CD1c-positive myeloid dendritic cell (primary cell): ENCODE results near the gene EML6.

Source experiments
- DNase-seq: peaks from one replicate; pipeline ENCODE4 v3.0.0-alpha.2; 2016; ENCODE audit errors: extremely low spot score

Gene EML6

DNA sequence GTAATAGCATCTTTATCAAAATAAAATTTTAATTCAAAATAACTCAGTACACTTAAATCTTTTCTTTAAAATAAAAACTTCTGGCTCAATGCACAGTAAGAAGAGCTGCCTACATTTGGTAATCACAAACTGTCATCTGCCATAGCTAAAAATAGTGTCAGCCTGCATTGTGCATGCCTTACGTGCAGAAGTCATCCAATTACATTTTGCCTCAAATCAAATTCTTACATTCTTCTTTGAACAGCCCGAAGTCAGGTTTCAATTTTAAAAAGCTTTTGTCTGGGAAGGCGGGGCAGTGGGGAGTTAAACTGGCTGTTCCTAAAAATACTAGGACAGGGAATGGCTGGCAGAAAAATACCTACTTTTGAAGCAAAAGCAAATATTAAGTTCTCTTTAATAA is 275.7 kb downstream of the EML6 start:
- peak; percentile 13 for DNase-seq

DNA sequence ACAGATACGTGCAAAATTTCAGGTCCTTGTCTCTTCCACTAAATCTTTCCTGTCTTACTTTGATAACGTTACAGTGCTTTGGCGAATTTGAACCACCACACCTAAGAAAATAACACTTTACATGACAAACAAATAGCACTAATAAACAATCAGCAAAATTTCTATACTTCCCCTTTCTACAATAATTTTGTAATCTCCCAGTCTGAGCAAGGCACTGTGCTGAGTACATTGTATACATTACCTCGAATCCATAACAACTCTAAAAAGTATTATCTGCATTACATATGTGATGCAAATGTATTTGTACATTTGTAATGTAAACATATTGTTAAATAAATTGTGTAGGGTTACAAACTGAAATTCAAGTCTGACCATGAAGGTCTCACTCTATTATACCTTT is 276.9 kb downstream of the EML6 start:
- peak; percentile 60 for DNase-seq

DNA sequence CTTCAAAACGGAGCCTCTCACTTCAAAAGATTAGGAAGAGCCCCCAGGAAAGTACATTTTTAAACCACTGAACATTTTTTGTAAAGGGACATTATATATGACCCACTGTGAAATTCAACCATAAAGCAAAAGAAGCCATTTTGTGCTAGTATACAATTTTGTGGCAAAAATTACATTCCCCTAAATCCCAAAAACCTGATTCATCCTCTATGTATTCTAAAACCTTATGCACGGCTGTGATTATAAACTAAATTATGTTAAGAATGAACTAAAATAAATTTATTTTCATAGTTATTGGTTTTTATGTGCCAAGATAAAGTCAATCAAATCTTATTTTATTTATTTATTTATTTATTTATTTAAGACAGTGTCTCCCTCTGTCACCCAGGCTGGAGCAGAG is 278.3 kb downstream of the EML6 start:
- DNase-seq: no peak

DNA sequence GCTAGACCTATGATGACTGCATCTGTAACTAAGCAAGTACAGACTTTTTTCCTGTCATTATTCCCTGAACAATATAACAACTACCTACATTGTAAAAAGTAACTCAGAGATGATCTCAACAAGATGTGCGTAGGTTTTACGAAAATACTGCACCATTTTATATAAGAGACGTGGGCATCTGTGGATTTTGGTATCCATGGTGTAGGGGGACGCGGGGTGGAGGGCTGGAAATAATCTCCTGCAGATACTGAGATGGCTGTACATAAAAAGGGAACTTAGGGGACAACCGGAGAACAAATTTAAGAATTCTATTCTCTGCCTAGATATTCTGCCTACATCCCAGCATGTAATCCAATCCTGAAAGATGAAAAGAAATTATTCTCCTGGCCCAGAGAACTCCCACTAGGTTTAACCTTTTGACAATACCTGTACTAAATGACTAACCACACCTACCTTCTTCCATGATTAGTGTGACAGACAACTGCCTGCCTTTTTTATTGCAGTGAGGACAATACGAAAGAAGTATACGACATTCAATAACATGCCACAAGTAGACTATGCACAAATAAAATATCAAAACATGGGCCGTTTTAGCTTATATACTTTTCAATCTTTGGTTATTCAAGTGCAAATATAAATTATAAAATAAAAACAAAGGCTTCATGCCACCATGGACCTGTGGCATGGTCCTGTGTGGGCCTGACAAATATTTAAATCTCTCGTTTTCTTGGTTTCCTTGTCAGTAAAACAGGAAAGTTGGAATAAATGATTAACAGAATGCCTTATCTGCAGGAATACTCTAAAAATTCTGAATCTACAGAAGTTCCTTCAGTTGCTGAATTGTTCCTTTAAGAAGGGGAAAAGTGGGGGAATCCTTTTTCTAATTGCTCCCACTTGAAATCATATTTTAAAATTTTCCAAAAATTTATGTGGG is 280.5 kb downstream of the EML6 start:
- DNase-seq: no peak

DNA sequence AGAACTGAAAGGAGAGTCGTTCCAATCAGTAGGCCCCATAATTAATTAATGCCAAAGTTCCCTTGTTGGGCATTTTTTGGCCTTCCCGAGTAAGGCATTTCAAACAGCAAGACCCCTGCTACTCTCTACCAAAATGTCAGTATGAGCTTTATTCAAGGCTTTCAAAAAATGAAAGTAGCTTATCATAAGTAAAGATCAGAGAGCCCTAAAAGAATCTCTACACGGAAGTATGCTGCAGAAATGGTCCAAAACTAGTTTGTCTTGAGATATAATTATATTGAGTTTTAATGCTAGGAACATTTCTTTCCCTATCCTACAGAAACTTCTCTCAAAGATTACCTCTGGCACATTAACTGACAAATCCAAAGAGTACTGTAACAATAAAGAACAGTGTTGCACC is 282.8 kb downstream of the EML6 start:
- no peak for DNase-seq

DNA sequence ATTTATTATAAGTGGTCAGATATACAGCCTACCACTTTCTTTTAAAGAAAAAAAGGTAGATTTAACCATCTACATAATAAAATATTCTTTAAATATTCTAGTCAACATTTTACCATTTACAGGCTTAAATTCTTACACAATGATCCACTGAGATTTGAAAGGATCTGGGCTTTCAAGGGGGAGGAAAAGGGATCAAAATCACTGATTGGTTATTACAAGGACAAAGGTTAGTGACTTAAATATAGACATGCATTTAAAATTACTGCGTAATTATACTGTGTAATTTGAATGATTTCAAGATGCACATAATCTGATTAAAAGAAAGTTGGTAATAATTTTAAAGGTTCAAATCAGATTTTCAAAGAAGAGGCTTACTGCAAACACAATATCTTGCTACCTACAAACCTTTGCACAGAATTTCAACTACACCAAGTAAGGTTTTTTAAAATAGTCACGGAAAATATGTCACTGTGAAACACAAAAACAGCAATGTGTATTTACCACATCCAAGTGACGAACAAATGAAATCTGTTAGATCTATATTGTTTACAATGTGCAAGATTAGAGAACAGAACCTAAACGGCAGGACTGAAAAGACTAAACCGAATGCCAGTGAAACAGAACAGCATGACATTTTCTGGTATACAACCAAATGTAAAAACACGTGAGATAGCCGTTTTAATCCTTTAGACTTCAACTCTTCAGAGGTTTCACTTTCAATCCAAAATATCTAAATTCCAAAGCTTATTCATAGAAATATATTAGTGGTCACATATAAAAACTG is 286.0 kb downstream of the EML6 start:
- no peak for DNase-seq

DNA sequence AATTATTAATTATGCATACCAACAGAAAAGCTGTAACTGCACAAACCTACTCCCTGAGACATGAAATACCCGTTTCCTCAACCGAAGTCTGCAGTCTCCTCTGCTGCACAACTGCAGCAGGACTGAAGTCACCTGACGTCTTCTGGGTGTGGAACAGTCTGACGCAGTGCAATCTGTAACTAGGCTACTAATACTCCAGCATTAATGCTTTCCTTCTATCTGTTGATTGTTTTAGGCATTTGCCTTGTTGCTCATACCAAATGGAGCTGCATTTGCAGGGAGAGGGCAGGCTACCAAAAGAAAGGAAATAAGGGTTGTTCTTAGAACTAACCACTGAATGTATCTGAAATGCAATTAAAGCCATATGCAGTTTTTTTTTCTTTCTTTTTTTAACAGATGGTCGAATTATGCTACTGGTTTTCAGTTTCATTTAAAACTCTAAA is 286.7 kb downstream of the EML6 start:
- peak; percentile 75 for DNase-seq

DNA sequence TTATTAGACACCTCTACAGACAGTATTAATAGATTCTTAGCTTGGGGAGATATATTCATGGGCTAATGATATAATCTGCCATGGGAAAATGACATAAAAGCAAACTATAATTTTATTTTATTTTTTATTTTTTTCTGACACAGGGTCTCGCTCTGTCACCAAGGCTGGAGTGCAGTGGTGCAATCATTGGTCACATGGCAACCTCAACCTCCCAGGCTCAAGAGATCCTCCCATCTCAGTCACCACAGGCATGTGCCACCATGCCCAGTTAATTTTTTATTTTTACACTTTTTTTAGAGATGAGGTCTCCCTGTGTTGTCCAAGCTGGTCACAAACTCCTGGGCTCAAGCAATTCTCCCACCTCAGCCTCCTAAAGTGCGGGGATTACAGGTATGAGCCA is 287.5 kb downstream of the EML6 start:
- peak; percentile 40 for DNase-seq

DNA sequence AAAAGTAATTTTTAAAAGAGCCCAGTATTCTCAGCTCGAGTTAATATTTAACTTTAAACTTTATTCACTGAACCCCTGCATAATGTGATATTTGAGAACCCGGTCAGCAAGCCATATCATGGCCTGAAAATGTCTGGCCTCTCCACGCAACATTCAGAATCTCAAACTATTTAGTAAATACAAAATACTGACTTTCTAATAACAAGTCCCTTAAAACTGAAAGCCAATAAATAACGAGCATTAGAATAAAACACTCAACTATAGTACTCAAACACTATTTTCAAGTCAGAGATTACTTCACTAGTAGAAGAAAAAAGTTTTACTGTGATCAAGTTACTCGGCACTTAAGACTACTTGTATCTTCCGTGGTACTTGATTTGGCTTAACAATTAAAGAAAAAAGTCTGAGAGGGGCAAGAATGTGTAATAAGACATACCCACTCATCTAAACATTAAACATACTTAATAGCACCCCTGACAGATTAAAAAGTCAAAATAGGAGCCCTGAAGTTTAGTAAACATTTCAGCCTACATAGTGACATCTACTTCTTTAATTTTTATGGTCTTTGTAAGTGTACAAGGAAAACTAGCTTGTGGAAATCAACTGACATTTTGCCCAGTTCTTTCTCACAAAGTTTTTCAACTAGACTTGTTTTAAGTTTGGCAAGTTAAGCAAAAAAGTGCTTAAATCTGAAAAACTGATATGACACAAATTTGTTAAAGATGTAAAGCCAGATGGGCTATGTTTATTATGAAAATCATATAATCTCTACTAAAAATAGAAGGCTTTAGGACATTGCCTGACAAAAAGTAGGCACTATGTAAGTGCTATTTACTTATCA is 288.6 kb downstream of the EML6 start:
- DNase-seq: no peak

DNA sequence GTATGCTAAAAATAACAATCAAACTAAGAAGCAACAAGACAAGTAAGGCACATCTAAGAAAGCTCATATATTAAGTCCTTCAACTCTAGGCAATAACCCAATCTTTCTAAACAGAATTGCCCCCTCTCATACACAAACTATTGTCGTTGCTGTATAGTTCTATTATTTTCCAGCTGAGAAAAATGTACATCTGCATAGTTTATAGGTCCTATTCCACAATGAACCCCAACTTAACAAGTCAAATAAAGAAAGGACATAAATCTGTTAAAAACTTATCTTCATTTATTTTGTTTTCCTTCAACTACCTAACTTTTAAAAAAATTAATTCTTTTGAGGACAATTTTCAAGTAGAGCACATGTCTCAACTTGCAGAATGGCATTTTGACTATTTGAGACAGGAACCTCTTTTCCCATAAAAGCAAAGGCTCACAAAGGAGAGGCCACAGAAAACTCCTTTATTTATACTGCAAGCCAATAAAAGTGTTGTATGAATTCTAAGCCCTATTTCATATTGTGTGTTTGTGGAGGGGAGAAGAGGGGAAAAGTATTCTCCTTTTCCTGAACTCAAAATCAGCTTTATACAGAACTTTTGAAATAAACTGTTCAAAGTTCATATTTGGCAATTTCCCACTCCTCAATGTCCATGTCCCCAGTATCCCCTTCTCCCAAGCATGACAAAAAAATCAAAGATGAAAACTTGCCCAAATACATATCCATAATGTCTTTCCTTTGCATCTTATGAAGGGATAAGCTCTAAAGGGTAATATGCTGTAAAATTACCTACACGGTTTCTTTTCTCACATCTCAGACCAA is 289.4 kb downstream of the EML6 start:
- no peak for DNase-seq

DNA sequence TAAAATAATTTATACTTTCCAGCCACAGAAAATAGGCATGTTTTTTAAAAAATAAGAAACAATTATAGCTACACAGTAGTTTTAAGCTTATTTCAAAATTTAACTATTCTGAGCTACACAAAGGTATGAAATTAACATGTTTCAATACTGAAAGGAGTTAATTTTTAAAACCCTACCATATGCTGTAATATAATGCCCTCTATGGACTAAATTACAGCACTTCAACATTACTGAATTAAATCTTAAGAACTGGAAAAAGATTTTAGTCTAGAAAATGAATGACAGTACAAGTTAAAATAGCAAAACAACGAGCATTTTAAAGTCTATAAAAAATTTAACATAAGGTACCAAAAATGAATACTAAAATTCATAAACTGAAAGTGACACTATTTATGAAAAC is 290.5 kb downstream of the EML6 start:
- DNase-seq: no peak

DNA sequence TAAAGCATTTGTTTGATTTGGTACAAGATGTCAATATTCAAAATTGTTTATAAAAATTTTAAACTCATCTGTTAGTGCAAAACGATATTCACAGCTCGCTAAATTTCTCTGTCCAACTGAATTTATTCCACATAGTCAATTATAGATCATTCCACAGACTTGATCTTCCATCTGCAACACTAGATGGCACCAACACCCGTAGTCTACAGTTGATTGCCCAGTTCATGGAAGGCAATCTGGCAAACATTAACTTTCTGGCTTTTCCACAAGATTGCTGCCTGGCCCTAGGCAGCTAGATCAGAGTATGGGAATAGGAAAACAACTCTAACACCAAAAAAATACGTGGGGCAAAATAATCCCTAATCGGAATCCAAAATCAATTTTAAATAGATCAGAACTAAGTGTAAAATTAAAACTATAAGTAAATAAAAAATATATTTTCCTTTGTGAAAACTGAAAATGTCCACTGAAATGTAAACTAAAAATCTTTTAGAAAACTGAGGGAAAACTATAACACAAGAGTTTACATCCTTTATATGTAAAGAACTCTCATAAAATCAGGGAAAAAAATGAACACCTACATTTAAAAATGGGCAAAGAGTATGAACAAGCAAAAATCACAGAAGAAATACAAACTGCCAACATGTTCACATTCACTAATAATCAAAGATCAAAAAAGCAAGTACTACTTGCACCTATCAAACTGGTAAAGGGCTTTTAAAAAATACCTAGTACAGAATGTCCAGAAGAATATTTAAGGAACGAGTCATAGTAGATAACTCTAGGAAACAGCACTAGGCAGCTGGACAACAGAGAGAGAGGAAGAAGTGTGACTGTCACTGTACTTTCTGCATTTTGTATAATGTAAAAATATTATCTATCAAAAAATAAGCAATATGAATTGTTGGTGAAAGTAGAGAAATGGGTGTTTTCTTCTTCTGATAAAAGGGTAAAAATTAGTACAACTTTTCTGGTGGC is 291.8 kb downstream of the EML6 start:
- peak; percentile 63 for DNase-seq

DNA sequence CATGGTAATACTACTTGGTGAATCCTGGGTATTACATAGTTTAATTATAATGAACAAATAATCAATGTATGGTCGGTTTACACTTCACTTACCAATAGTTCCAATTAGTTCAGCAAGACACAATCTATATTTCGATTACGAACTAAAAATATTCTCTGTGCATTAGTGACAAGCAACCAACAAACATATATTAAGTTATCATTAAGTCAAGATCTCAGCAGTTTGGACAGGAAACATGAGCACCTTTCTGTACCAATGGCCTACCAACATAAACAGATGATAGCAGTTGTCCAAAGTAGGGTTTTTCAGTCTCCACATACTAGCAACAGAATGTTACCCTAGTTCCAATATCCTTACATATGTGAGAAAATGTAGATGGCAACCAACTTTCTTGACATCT is 294.0 kb downstream of the EML6 start:
- no peak for DNase-seq

DNA sequence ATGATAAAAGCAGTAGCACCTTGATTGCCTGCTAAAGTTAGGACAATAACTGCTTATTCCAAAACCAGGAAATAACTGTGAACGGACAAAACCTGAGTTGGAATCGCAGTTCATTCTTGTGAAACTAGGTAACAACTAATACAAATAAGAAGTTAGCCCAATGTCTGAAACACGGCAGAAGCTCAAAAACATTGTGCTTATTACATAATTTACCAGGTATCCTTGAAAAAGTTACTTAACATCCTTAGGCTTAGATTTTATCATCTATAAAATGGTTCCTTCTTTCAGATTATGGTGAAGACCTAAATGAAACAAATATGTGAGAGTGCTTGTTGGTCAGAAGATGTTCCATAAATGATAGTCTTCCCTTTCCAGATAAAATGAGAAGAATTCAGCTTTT is 294.4 kb downstream of the EML6 start:
- DNase-seq: peak; percentile 47

DNA sequence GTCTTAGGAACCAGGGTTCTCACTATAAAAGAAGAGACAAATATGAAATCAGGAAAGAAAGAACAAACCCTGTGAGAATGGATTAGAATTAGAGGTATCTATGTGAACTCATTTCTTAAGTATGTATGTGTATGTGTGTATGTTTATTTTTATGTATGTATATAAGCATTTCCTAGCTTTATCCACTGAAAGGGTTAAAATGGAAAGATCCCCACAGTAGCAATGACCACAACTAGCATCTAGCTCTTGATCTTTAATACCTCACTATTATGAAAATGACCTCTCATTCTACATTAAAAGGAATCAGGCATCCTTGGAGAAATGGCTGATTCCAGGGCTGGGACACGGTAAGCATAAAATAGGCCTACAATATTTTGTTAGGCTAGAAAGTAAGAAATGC is 295.2 kb downstream of the EML6 start:
- no peak for DNase-seq

DNA sequence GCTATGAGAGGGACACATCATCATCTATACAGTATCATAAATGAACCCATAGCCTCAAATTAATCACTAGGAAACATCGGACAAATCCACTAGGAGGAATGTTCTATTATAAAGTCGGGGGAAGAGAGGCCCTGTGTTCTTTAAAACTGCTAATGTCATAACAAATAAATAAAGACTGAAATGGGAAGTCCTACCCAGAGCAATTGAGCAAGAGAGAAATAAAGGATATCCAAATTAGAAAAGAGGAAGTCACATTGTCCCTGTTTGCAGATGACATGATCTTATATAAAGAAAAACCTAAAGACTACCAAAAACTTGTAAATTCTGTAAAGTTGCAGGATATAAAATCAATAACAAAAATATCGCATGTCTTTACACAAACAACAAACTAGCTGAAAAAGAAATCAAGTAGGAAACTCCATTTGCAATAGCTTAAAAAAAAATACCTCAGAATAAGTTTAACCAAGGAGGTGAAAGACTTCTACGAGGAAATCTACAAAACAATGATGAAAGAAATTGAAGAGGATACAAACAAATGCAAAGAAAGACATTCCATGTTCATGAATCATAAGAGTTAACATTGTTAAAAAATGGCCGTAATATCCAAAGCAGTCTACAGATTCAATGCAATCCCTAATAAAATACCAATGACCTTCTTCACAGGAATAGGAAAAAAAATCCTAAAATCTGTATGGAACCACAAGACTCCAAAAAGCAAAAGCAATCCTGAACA is 296.2 kb downstream of the EML6 start:
- DNase-seq: peak; percentile 87
